ENCODE measurements around the gene TNFAIP3.

Gene TNFAIP3

DNA sequence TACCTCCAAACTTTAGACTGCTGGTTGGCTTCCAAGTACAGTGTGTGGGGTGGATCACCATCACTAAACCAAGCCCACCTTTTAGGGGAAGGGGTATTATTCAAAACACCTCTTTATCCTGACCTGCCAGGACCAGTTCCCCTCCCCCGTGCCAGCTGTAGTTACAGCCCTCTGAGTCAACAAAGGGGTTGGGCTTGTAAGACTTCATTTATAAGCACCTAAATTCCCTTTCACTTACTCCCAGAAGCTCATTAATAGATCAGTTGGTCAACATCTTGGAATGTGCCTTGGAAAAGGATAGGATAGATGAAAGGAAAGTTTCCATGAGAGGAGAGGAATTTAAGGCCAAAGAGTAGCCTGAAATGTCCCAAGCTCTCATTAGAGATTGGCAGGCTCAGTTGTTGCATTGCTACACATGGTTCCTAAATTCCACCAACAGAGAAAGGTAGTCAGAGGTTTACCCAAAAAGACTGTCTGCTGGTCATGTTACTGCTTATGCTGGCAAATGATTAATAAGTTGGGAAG lies 59.2 kb downstream of the TNFAIP3 start:
- H3K27ac ChIP-seq = no peak overlapping the region
- TF ChIP-seq ZFX (IDR thresholded peaks at IDR 0.05) = no peak

DNA sequence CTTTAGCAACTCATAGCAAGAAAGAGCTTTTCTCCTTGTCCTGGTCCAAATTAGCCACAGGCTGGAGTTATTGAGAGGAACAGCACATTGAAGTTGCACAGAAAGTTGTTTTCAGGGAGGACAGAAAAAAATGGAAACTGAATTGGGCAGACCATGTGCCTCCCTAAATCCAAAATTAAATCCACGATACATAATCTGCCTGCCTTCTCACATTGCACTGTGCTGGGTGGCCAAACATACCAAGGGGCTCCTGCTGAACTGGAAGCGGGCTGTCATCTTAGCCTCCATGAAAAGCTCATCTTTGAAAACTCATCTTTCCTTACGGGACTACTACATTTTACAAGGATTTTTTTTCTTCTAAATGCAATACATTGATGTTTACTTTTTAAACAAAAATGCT lies 59.9 kb downstream of the TNFAIP3 start:
- TF ChIP-seq, protein P1, sequence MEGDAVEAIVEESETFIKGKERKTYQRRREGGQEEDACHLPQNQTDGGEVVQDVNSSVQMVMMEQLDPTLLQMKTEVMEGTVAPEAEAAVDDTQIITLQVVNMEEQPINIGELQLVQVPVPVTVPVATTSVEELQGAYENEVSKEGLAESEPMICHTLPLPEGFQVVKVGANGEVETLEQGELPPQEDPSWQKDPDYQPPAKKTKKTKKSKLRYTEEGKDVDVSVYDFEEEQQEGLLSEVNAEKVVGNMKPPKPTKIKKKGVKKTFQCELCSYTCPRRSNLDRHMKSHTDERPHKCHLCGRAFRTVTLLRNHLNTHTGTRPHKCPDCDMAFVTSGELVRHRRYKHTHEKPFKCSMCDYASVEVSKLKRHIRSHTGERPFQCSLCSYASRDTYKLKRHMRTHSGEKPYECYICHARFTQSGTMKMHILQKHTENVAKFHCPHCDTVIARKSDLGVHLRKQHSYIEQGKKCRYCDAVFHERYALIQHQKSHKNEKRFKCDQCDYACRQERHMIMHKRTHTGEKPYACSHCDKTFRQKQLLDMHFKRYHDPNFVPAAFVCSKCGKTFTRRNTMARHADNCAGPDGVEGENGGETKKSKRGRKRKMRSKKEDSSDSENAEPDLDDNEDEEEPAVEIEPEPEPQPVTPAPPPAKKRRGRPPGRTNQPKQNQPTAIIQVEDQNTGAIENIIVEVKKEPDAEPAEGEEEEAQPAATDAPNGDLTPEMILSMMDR (conservative IDR thresholded peaks at IDR 0.05) = no peak
- TF ChIP-seq ZFX (IDR thresholded peaks at IDR 0.05) = no peak
- no peak overlapping the region for H3K27ac ChIP-seq

DNA sequence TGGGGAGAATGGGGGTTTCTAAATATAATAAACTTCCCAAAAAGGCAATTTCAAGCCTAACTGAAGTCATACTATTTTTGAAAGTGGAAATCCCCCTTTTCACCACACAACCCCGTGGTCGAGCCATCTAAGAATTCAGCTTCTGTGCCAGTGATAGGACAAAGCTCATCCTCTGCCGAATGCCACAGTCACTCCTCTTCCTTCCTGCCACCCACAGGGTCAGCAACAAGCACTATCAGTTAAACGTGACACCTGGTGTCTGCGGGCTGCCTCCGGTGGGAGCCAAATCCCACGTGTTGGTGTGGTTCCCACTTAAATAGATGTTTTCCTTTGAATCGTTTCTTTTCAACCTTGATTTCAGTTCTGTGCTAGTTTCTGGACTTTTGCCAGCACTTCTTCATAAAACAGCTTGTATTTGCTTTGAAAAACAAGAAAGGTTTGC lies 60.7 kb downstream of the TNFAIP3 start:
- no peak overlapping the region for H3K27ac ChIP-seq
- TF ChIP-seq ZFX (IDR thresholded peaks at IDR 0.05) = no peak
- TF ChIP-seq, protein P1 (conservative IDR thresholded peaks at IDR 0.05) = no peak

DNA sequence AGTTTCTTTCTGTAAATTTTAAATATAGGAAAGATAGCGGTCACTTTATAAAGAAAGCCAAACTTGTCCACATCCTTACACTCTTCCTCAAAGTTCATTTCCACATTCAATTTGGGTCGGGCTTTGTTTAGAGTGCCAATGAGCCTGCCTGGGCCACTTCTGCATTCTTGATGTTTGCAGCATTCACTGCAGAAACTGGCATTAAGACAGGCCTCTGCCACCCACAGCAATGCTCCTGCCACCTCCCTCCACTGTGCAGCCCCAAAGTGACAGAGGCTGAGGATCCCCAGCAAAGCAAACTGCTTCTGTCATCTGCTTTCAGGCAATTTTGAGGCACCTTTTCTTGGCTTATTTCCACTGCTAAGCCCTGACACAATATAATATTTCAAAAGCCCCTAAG lies 61.2 kb downstream of the TNFAIP3 start:
- TF ChIP-seq, protein P1 (conservative IDR thresholded peaks at IDR 0.05) = no peak
- no peak for TF ChIP-seq ZFX (IDR thresholded peaks at IDR 0.05)
- H3K27ac ChIP-seq = no peak overlapping the region

DNA sequence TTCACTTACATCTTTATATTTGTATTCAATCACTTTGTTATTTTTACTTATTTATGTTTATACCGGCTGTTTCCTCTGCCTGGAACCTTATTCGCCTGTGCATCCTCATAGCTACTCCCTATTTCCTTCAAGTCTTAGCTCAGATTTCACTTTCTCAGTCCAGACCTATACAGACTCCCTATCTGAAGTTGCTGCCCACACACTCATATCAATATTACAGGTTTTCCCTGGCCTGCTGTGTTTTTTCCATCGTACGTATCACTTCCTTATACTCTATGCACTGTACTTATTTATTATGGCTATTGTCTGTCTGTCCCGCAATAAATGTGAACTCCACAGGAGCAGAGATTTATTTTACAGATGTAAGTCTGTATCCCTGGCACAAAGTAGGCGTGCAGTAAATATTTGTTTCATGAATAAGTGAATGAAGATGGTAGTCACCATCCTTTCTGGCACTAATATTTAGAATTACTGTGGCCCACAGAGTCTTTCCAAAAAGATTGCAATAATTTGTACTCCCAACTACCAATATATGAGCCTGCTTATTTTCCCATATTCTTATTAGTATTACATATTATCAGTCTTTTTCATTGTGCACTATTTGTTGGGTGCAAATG lies 64.9 kb downstream of the TNFAIP3 start:
- H3K27ac ChIP-seq = no peak overlapping the region

More for the DNA sequence above, 64.9 kb downstream of the TNFAIP3 start:
- TF ChIP-seq, protein P1 (conservative IDR thresholded peaks at IDR 0.05) = no peak
- TF ChIP-seq ZFX (IDR thresholded peaks at IDR 0.05) = no peak
